ENCODE measurements around the gene EBP.

Gene EBP

DNA sequence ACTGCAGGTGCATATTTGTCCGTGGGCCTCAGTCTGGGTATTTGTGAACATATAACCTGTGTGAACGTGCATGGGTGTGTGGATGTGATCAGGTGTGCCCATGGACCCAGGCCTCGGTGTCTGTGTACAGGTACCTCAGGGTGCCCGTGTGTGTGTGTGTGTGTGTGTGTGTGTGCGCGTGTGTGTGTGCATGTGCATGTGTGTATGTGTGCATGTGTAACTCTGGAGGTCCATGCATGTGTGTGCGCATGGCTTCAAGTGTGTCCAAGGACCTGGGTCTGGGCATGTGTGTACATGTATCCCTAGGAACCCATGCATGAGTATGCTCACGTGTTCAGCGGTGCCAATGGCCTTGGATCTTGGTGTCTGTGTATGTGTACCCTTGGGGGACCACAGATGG lies 29.8 kb upstream of the EBP start:
- Histone ChIP-seq H3K27me3 (ENCODE audit: control insufficient read depth in 2 of 2, insufficient read depth in 2 of 2, low read length in 2 of 2) (peaks cover 0 to 2% of the 10 kb centered on the region in 2 donors), H3K36me3 (ENCODE audit: control insufficient read depth in 2 of 2, insufficient read depth in 2 of 2, low read length in 2 of 2) (no peaks in the 10 kb centered on the region), H3K27ac (ENCODE audit: low read depth in 2 of 2, low read length in 2 of 2) (no peak overlapping the region), H3K9ac (ENCODE audit: low read depth in 1 of 2, low read length in 2 of 2) (no peak overlapping the region), H3K4me3 (ENCODE audit: low read length in 2 of 2) (no peak overlapping the region), H3K4me1 (ENCODE audit: control insufficient read depth in 2 of 2, insufficient read depth in 2 of 2, low read length in 2 of 2) (no peaks in the 10 kb centered on the region), H3K9me3 (ENCODE audit: control insufficient read depth in 2 of 2, low read length in 2 of 2) (no peaks in the 10 kb centered on the region)

- Histone ChIP-seq H3K27ac (ENCODE audit: low read depth in 2 of 2, low read length in 2 of 2) (no peak overlapping the region), H3K9ac (ENCODE audit: low read depth in 1 of 2, low read length in 2 of 2) (no peak overlapping the region), H3K4me1 (ENCODE audit: control insufficient read depth in 2 of 2, insufficient read depth in 2 of 2, low read length in 2 of 2) (no peaks in the 10 kb centered on the region), H3K36me3 (ENCODE audit: control insufficient read depth in 2 of 2, insufficient read depth in 2 of 2, low read length in 2 of 2) (no peaks in the 10 kb centered on the region), H3K9me3 (ENCODE audit: control insufficient read depth in 2 of 2, low read length in 2 of 2) (no peaks in the 10 kb centered on the region), H3K4me3 (ENCODE audit: low read length in 2 of 2) (no peak overlapping the region), H3K27me3 (ENCODE audit: control insufficient read depth in 2 of 2, insufficient read depth in 2 of 2, low read length in 2 of 2) (peaks cover 0 to 2% of the 10 kb centered on the region in 2 donors)
Measured at GRCh38 chrX:48492293-48492910, 29.2 kb upstream of the EBP start.

- H3K9ac ChIP-seq (ENCODE audit: low read depth in 1 of 2, low read length in 2 of 2), result no peak overlapping the region
- no peaks in the 10 kb centered on the region for H3K36me3 ChIP-seq (ENCODE audit: control insufficient read depth in 2 of 2, insufficient read depth in 2 of 2, low read length in 2 of 2)
- no peaks in the 10 kb centered on the region for H3K4me1 ChIP-seq (ENCODE audit: control insufficient read depth in 2 of 2, insufficient read depth in 2 of 2, low read length in 2 of 2)
- H3K9me3 ChIP-seq (ENCODE audit: control insufficient read depth in 2 of 2, low read length in 2 of 2), result no peaks in the 10 kb centered on the region
- H3K27me3 ChIP-seq (ENCODE audit: control insufficient read depth in 2 of 2, insufficient read depth in 2 of 2, low read length in 2 of 2), result peaks cover 0 to 2% of the 10 kb centered on the region in 2 donors
- no peak overlapping the region for H3K4me3 ChIP-seq (ENCODE audit: low read length in 2 of 2)
- no peak overlapping the region for H3K27ac ChIP-seq (ENCODE audit: low read depth in 2 of 2, low read length in 2 of 2)
Measured at GRCh38 chrX:48493890-48494364, 27.7 kb upstream of the EBP start.

DNA sequence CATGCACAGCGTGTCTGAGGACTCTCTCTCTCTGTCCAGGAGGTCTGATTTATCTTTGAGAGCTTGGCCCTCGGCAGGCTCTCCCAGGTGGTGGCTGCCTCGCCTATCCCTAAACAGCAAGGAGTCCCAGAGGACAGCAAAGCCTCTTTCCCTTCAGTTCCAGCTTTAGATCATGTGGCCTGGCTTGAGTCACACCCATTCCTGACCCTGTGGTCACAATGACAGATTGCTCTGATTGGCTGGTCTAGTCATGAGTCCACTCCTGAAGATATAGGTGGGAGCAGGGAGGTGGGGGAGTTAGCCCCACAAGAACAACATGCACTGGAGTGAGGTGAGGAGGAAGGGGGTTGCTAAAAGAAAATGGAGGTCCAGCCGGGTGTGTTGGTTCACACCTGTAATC lies 24.9 kb upstream of the EBP start:
- no peaks in the 10 kb centered on the region for H3K9me3 ChIP-seq (ENCODE audit: control insufficient read depth in 2 of 2, low read length in 2 of 2)
- H3K4me1 ChIP-seq (ENCODE audit: control insufficient read depth in 2 of 2, insufficient read depth in 2 of 2, low read length in 2 of 2), result no peaks in the 10 kb centered on the region
- H3K36me3 ChIP-seq (ENCODE audit: control insufficient read depth in 2 of 2, insufficient read depth in 2 of 2, low read length in 2 of 2), result no peaks in the 10 kb centered on the region
- H3K9ac ChIP-seq (ENCODE audit: low read depth in 1 of 2, low read length in 2 of 2), result no peak overlapping the region
- H3K27me3 ChIP-seq (ENCODE audit: control insufficient read depth in 2 of 2, insufficient read depth in 2 of 2, low read length in 2 of 2), result peaks cover 0 to 2% of the 10 kb centered on the region in 2 donors
- H3K27ac ChIP-seq (ENCODE audit: low read depth in 2 of 2, low read length in 2 of 2), result no peak overlapping the region
- H3K4me3 ChIP-seq (ENCODE audit: low read length in 2 of 2), result no peak overlapping the region

- no peaks in the 10 kb centered on the region for H3K9me3 ChIP-seq (ENCODE audit: control insufficient read depth in 2 of 2, low read length in 2 of 2)
- H3K9ac ChIP-seq (ENCODE audit: low read depth in 1 of 2, low read length in 2 of 2), result no peak overlapping the region
- H3K4me3 ChIP-seq (ENCODE audit: low read length in 2 of 2), result no peak overlapping the region
- no peaks in the 10 kb centered on the region for H3K36me3 ChIP-seq (ENCODE audit: control insufficient read depth in 2 of 2, insufficient read depth in 2 of 2, low read length in 2 of 2)
- no peaks in the 10 kb centered on the region for H3K4me1 ChIP-seq (ENCODE audit: control insufficient read depth in 2 of 2, insufficient read depth in 2 of 2, low read length in 2 of 2)
- H3K27ac ChIP-seq (ENCODE audit: low read depth in 2 of 2, low read length in 2 of 2), result no peak overlapping the region
- H3K27me3 ChIP-seq (ENCODE audit: control insufficient read depth in 2 of 2, insufficient read depth in 2 of 2, low read length in 2 of 2), result peaks cover 0 to 2% of the 10 kb centered on the region in 2 donors
Measured at GRCh38 chrX:48497871-48498270, 23.7 kb upstream of the EBP start.

- Histone ChIP-seq H3K36me3 (ENCODE audit: control insufficient read depth in 2 of 2, insufficient read depth in 2 of 2, low read length in 2 of 2) (no peaks in the 10 kb centered on the region), H3K9me3 (ENCODE audit: control insufficient read depth in 2 of 2, low read length in 2 of 2) (no peaks in the 10 kb centered on the region), H3K4me1 (ENCODE audit: control insufficient read depth in 2 of 2, insufficient read depth in 2 of 2, low read length in 2 of 2) (no peaks in the 10 kb centered on the region), H3K27me3 (ENCODE audit: control insufficient read depth in 2 of 2, insufficient read depth in 2 of 2, low read length in 2 of 2) (peaks cover 0 to 2% of the 10 kb centered on the region in 2 donors), H3K4me3 (ENCODE audit: low read length in 2 of 2) (no peak overlapping the region), H3K27ac (ENCODE audit: low read depth in 2 of 2, low read length in 2 of 2) (no peak overlapping the region), H3K9ac (ENCODE audit: low read depth in 1 of 2, low read length in 2 of 2) (no peak overlapping the region)
Measured at GRCh38 chrX:48498374-48498809, 23.2 kb upstream of the EBP start.

DNA sequence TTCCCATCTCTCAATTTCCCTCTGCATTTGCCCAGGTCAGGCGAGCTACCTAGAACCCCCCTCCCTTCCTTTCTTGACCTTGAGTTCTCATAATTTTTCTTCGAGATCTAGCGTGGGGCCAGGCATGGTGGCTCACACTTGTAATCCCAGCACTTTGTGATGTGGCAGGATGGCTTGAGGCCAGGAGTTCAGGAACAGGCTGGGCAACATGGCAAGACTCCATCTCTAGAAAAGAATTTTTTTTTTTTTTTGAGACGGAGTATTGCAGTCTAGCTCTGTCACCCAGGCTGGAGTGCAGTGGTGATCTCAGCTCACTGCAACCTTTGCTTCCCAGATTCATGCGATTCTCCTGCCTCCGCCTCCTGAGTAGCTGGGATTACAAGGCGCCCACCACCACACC lies 17.3 kb upstream of the EBP start:
- Histone ChIP-seq H3K9ac (ENCODE audit: low read depth in 1 of 2, low read length in 2 of 2) (no peak overlapping the region), H3K4me3 (ENCODE audit: low read length in 2 of 2) (no peak overlapping the region), H3K4me1 (ENCODE audit: control insufficient read depth in 2 of 2, insufficient read depth in 2 of 2, low read length in 2 of 2) (no peaks in the 10 kb centered on the region), H3K36me3 (ENCODE audit: control insufficient read depth in 2 of 2, insufficient read depth in 2 of 2, low read length in 2 of 2) (no peaks in the 10 kb centered on the region), H3K9me3 (ENCODE audit: control insufficient read depth in 2 of 2, low read length in 2 of 2) (no peaks in the 10 kb centered on the region), H3K27ac (ENCODE audit: low read depth in 2 of 2, low read length in 2 of 2) (no peak overlapping the region), H3K27me3 (ENCODE audit: control insufficient read depth in 2 of 2, insufficient read depth in 2 of 2, low read length in 2 of 2) (peaks cover 0 to 2% of the 10 kb centered on the region in 2 donors)

- no peak overlapping the region for H3K4me3 ChIP-seq (ENCODE audit: low read length in 2 of 2)
- H3K27ac ChIP-seq (ENCODE audit: low read depth in 2 of 2, low read length in 2 of 2), result no peak overlapping the region
- H3K27me3 ChIP-seq (ENCODE audit: control insufficient read depth in 2 of 2, insufficient read depth in 2 of 2, low read length in 2 of 2), result peaks cover 0 to 2% of the 10 kb centered on the region in 2 donors
- H3K36me3 ChIP-seq (ENCODE audit: control insufficient read depth in 2 of 2, insufficient read depth in 2 of 2, low read length in 2 of 2), result no peaks in the 10 kb centered on the region
- H3K4me1 ChIP-seq (ENCODE audit: control insufficient read depth in 2 of 2, insufficient read depth in 2 of 2, low read length in 2 of 2), result peaks cover 0 to 4% of the 10 kb centered on the region in 2 donors
- no peak overlapping the region for H3K9ac ChIP-seq (ENCODE audit: low read depth in 1 of 2, low read length in 2 of 2)
- H3K9me3 ChIP-seq (ENCODE audit: control insufficient read depth in 2 of 2, low read length in 2 of 2), result no peaks in the 10 kb centered on the region
Measured at GRCh38 chrX:48505481-48505880, 16.1 kb upstream of the EBP start.

DNA sequence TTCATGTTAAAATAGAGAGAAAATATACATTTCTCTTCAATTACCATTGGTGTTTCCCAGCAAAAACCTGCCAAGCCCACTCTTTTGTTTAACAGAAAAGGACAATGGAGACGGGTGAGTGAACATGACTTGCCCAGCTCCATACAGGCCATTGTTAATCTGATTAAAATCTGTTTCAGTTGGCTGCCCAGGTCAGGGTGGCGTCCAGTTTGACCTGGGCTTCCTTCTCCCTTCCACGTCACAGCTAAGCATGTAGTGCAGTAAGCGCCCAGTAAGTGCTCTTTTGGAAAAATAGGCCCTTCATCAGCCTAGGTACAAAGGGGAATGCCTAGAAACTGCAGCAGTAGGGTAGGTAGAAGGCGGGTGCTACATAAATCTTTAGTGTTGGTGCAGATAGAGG lies 14.4 kb upstream of the EBP start:
- Histone ChIP-seq H3K9ac (ENCODE audit: low read depth in 1 of 2, low read length in 2 of 2) (no peak overlapping the region), H3K9me3 (ENCODE audit: control insufficient read depth in 2 of 2, low read length in 2 of 2) (no peaks in the 10 kb centered on the region), H3K4me1 (ENCODE audit: control insufficient read depth in 2 of 2, insufficient read depth in 2 of 2, low read length in 2 of 2) (peaks cover 0 to 4% of the 10 kb centered on the region in 2 donors), H3K27ac (ENCODE audit: low read depth in 2 of 2, low read length in 2 of 2) (no peak overlapping the region), H3K4me3 (ENCODE audit: low read length in 2 of 2) (no peak overlapping the region), H3K36me3 (ENCODE audit: control insufficient read depth in 2 of 2, insufficient read depth in 2 of 2, low read length in 2 of 2) (no peaks in the 10 kb centered on the region), H3K27me3 (ENCODE audit: control insufficient read depth in 2 of 2, insufficient read depth in 2 of 2, low read length in 2 of 2) (peaks cover 0 to 2% of the 10 kb centered on the region in 2 donors)

- peaks cover 0 to 3% of the 10 kb centered on the region in 2 donors for H3K27me3 ChIP-seq (ENCODE audit: control insufficient read depth in 2 of 2, insufficient read depth in 2 of 2, low read length in 2 of 2)
- H3K4me3 ChIP-seq (ENCODE audit: low read length in 2 of 2), result peak within 1 kb of the TSS; percentile 73 to 84
- H3K9me3 ChIP-seq (ENCODE audit: control insufficient read depth in 2 of 2, low read length in 2 of 2), result no peaks in the 10 kb centered on the region
- H3K27ac ChIP-seq (ENCODE audit: low read depth in 2 of 2, low read length in 2 of 2), result peak within 1 kb of the TSS; percentile 65 to 72
- peak within 1 kb of the TSS; percentile 70 to 76 for H3K9ac ChIP-seq (ENCODE audit: low read depth in 1 of 2, low read length in 2 of 2)
- H3K4me1 ChIP-seq (ENCODE audit: control insufficient read depth in 2 of 2, insufficient read depth in 2 of 2, low read length in 2 of 2), result peaks cover 0 to 4% of the 10 kb centered on the region in 2 donors
- no peaks in the 10 kb centered on the region for H3K36me3 ChIP-seq (ENCODE audit: control insufficient read depth in 2 of 2, insufficient read depth in 2 of 2, low read length in 2 of 2)
Measured at GRCh38 chrX:48508400-48509244, 13.0 kb upstream of the EBP start, which contains the start of gene PORCN. PORCN (plus strand) TSS chrX:48508992; CDS start chrX:48509821, 829 bp downstream.

Data from mucosa of rectum (tissue), 2 donors.